CD4-positive, alpha-beta T cell treated with Interleukin-4 for 4 hours (primary cell): ENCODE data around the gene KRT32.
"Not testable (repeated sequence)": the region's sequence is repeated elsewhere in the genome, so short reads cannot be mapped to it uniquely, and the experiment has no call there.

Source experiments
- DNase-seq: peaks from one replicate; pipeline ENCODE4 v3.0.0-alpha.2; 2020

Gene KRT32

DNA sequence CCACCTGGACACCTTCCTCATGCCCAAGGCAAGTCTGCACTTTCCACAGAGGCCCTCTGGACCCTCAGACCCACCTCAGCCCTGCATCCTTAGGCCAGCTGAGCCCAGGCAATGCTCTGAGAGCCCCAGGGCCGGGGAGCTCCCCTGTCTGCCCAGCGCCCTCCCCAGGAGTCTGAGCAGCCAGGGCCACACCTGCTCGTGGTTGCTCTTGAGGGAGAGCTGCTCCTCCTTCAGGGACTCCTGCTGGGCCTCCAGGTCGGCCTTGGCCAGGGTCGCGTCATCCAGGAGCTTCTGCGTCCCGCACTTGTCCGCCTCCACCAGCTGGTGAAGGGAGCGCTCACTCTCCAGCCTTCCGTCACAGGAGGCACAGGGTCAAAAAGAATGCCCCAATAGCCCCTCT is 44.6 kb downstream of the KRT32 start:
- not testable (repeated sequence) for DNase-seq

- DNase-seq: no peak
Observed at GRCh38 chr17:41421617-41422016, 45.6 kb downstream of the KRT32 start.

DNA sequence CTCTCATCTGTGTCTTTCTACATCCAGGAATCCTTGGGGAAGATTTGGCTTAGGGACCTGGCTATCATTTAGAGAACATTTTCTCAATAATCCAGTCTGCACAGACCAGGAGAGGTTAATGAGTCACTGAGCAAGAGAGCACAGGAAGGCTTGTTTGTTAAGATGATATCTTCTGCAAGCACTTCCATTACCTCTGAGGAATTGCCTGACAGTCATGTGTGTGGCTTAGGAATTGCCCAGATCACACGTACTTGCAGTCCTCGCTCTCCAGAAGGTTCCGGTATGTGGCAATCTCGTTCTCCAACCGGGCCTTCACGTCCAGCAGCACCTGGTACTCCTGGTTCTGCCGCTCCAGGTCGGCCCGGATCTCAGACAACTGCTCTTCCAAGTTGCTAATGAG is 46.1 kb downstream of the KRT32 start:
- no peak for DNase-seq

DNA sequence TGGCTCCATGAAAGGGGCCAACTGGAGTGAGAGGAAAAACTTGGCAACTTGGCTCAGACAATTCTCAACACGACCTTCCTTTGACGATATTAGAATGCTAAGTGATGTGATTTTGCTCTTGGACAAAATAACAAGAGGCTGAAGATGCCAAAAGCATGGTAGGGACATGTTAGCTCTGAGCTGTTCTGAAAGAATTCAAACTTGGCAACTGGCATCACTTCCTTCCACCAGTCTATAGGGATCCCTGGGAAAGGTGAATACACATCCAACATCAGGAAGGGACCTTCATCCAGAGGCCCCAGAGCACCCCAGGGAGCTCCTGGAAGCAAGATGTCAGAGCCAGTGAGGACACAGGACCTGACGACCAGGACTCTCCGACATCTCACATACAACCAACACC is 47.1 kb downstream of the KRT32 start:
- DNase-seq: no peak

DNA sequence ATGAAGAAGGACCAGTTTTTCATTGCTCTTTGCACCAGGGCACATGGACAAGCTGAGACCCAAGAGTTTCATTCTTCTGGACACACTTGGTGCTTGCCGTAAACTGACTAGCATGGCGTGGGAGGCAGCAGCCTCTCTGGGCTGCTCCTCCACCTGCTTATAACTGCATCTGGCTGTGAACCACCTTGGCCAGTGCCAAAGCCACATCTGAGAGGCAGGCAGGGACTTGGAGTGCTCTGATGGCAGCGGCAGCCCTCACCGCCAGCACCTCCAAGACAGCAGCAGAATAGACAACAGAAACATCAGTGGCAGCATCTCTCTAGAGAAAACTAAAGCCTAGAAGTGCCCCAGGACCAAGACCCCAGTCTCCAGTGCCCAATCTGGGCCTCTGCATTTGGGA is 47.5 kb downstream of the KRT32 start:
- DNase-seq: no peak

DNA sequence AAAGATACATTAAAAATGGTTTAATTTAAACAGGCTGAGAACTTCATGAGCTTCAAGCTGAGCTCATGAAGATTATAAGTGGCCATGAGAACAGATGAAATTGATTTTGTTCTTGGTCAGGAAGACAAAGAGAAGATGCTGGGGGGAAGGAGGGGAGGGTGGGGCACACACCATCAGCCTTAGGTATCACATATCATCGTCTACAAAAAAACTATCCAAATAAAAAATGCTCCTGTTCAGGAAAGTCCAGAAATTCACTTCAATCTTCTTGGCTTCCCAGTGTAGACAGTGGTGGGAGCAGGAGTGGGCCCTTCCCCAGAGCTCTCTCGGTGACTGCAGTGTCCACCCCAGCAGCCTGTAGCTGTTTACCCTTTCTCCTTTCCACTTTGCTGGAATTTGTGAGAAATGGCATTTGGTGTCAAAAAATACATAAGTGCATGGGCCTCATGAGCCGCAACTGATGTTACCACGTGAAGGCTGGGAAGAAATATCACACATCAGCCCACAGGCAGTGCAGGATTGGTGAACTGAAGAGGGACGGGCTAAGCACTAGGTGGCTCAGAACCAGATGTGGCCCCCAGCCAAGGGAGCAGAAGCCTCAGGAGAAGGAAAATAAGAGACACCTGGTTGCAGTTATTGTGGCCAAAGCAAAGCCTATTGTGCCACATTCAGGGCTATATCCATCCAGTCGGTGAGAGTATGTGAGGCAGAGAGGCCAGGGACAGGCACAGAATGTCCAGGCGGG is 48.9 kb downstream of the KRT32 start:
- no peak for DNase-seq

DNA sequence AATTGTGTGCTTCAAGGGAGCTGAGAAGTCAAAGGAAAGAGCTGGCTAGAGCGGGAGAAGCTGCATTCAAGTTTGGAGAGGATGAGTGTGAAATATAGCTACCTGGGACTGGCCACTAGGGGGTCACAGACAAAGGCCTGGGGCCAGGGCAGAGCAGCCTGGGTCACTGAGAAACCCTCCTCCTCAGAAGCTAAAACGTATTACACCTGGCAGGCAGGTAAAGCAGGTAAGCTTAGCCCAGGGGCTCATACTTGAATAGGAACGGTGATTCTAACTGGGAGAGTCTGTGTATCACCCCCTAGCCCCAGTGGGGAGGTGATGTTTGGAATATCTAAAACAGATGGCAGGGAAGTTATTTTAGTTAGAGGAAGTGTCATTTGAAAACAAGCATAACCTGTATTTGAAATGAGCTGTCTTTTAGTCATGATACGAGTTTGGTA is 49.6 kb downstream of the KRT32 start:
- DNase-seq: no peak

GRCh38 chr17:41417127-41417526 is 50.1 kb downstream of the KRT32 start:
- DNase-seq: no peak

DNA sequence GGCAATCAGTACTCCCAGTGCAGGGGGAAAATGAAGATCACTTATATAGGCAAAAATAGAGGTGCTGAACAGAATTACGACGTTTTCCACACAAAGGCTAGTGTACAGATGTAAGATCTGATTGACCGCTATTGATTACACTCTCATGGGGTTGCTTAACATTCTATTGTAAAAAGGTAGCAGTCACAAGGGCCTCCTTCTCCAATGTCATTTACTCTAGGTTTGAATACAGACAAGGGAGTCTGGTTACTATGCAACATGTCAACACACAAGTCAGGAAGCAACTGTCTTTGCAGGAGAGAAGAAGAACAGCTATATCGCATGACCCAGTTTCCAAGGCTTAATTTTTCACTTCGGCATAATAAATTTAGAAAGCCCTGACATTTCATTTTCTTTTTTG is 50.7 kb downstream of the KRT32 start:
- no peak for DNase-seq

- no peak for DNase-seq
Observed at GRCh38 chr17:41415833-41416335, 51.3 kb downstream of the KRT32 start.

- DNase-seq: no peak
Observed at GRCh38 chr17:41415411-41415810, 51.8 kb downstream of the KRT32 start.

DNA sequence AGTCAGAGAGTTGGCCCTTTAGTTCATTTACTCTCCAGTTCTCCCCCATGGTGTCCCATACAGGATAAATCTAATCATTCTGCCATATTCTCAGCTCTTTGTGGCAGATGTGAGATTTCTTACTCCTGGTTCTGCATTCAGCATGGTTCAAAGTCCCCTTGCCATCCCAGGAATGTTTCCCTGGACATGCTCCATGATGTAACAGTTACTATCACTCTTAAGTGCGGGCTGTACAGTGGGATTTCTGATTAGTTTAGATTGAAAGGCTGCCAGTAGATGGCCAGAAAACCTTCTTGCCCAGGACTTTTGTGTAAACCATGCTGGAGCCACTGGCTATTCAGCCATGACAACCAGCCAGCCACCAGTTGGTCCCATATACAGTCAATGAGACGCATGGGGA is 53.2 kb downstream of the KRT32 start:
- DNase-seq: no peak

GRCh38 chr17:41413353-41413957 is 53.7 kb downstream of the KRT32 start:
- no peak for DNase-seq

- DNase-seq: no peak
Observed at GRCh38 chr17:41411072-41411840, 55.9 kb downstream of the KRT32 start.
